Panc1 (cell line): ENCODE measurements around the gene AHRR.

Experiments
- TCF7L2 ChIP-seq: IDR thresholded peaks from 2 replicates; pipeline ENCODE4 v1.6.1; 2011; ENCODE audit warnings: mild to moderate bottlenecking, low read depth, low read length, inconsistent platforms
- TF ChIP-seq, protein P1 (sequence below): fragments of 450-650 bp; IDR thresholded peaks from 2 replicates; pipeline ENCODE4 v1.5.1; 2017; ENCODE audit warnings: mild to moderate bottlenecking

DNA sequence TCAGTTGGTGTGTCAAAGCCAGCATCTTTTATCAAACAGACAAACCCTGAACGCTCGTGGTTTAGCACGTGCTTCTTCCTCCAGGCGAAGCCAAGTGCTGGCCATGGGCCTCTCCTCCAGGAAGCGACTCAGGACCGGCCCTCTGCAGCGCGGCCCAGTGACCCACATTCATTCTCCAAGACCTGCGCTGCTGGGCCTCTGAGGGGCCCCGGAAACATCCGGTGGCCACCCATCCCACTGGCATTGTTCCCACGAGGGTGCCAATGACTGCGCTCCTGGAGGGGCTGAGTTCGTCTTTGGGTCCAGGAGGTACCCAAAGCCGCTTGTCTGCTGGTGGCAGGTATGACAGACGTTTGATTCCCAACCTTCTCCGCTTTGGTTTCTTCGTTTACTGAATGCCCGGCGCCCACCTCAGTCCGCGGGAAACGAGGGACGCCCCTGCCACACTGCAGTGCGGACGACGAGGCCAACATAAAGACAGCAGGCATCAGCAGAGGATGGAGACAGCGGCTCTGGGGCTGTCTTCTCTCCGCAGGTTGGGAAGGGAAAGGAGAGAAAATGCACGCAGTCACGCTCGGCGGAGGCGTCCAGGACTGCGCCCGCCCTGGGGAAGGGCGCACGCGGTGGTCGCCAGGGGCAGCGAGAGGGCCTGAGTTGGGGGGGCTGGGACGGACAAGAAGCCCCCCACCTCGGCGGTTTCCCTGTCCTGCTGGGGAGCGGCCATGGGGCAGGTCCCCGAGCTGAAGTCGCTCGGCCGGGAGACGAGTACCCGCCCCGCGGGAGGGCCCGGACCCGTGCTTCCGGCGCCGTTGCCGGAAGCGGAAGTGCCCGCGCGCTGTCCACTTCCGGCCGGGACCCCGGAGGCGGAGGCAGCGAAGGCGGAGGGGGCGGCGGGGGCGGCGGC, 121.1 kb downstream of the AHRR start, which contains the start of gene EXOC3:
- TF ChIP-seq, protein P1, sequence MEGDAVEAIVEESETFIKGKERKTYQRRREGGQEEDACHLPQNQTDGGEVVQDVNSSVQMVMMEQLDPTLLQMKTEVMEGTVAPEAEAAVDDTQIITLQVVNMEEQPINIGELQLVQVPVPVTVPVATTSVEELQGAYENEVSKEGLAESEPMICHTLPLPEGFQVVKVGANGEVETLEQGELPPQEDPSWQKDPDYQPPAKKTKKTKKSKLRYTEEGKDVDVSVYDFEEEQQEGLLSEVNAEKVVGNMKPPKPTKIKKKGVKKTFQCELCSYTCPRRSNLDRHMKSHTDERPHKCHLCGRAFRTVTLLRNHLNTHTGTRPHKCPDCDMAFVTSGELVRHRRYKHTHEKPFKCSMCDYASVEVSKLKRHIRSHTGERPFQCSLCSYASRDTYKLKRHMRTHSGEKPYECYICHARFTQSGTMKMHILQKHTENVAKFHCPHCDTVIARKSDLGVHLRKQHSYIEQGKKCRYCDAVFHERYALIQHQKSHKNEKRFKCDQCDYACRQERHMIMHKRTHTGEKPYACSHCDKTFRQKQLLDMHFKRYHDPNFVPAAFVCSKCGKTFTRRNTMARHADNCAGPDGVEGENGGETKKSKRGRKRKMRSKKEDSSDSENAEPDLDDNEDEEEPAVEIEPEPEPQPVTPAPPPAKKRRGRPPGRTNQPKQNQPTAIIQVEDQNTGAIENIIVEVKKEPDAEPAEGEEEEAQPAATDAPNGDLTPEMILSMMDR: no peak
- TF ChIP-seq TCF7L2: no peak
